Vagina (tissue), 2 donors: ENCODE results near the gene SHISAL2A.

Experiments
- POLR2A ChIP-seq, 2 donors: fragments of 450-650 bp; IDR thresholded peaks; one replicate each; pipeline ENCODE4 v1.6.1; 2017; ENCODE audit warnings: antibody characterized with exemption in 2 of 2, mild to moderate bottlenecking in 2 of 2, moderate library complexity in 2 of 2
- POLR2AphosphoS5 ChIP-seq, 2 donors: sonication (generic); formaldehyde crosslinking; IDR thresholded peaks; one replicate each; pipeline ENCODE4 v1.9.0; 2017; ENCODE audit warnings: antibody characterized with exemption in 2 of 2, mild to moderate bottlenecking in 2 of 2, low read depth in 1 of 2; ENCODE audit not compliant: insufficient read depth in 1 of 2
- TF ChIP-seq, protein P1 (sequence below), 3 experiments: fragments of 450-650 bp in 2 of 3; fragments of 200-600 bp in 1 of 3; sonication (generic) in 1 of 3; IDR thresholded peaks; one replicate each; pipeline ENCODE4 v1.5.1; 2017 to 2019; ENCODE audit warnings: antibody characterized with exemption in 3 of 3, mild to moderate bottlenecking in 2 of 3, moderate library complexity in 2 of 3

DNA sequence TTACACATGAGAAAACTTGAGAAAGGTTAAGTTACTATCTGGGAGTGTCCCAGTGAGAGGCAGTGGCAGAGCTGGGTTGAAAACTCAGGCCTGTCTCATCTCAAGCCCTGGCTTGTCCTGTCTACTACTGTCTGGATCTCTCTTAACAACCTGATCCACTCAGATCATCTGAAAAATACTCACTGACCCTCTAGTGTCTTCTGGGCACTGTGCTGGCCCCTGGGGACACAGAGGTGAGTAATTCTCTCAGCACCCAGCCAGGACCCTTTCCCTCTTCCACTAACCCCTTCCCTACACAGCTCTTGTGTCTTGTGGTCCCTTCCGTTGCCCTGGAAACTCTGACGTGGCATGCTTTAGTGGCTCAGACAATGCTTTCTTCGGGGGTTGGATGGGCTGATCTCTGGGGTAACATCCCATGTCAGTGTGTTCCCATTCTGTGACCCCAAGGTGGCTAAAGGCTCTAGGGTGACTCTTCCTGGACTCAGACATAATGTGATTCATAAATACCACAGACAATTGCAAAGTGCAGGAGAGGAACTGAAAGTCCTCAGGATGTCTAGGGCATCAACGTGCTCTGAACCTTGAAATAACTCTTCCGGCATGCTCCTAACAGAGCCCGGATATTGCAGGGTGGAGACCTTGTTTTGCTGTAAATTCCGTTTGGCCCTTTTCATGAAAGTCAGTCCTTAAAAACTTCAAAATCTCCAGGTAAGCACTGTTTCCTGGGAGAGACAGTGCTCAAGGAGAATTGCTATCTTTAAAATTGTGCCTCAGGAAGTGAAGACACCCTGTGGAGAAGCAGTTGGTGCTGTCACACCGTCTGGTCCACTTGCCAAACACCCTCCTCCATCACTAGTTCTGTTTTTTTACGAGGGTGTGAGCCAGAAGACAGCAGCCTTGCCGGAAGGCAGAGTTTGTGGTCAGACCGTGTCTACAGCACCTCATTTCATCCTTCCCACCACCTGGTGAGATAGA lies 4.0 kb downstream of the SHISAL2A start:
- TF ChIP-seq, protein P1, sequence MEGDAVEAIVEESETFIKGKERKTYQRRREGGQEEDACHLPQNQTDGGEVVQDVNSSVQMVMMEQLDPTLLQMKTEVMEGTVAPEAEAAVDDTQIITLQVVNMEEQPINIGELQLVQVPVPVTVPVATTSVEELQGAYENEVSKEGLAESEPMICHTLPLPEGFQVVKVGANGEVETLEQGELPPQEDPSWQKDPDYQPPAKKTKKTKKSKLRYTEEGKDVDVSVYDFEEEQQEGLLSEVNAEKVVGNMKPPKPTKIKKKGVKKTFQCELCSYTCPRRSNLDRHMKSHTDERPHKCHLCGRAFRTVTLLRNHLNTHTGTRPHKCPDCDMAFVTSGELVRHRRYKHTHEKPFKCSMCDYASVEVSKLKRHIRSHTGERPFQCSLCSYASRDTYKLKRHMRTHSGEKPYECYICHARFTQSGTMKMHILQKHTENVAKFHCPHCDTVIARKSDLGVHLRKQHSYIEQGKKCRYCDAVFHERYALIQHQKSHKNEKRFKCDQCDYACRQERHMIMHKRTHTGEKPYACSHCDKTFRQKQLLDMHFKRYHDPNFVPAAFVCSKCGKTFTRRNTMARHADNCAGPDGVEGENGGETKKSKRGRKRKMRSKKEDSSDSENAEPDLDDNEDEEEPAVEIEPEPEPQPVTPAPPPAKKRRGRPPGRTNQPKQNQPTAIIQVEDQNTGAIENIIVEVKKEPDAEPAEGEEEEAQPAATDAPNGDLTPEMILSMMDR (IDR thresholded peaks at IDR 0.05) = no peak
- TF ChIP-seq POLR2AphosphoS5 (IDR thresholded peaks at IDR 0.05; ENCODE audit: insufficient read depth in 1 of 2, low read depth in 1 of 2) (no peak), POLR2A (IDR thresholded peaks at IDR 0.05) (no peak)
